HUDEP-2 (cell line): ENCODE measurements around the gene ZBTB20.
A peak's percentile ranks its signal among the peaks of the same experiment; 100 is the strongest.
"Not testable (repeated sequence)": the region's sequence is repeated elsewhere in the genome, so short reads cannot be mapped to it uniquely, and the experiment has no call there.

Experiments used
- DNase-seq, 76 experiments: peaks; one replicate each; lab custom pipeline; 2025; ENCODE audit not compliant: unreplicated experiment in 76 of 76; lab: John Stamatoyannopoulos, UW

Gene ZBTB20

DNA sequence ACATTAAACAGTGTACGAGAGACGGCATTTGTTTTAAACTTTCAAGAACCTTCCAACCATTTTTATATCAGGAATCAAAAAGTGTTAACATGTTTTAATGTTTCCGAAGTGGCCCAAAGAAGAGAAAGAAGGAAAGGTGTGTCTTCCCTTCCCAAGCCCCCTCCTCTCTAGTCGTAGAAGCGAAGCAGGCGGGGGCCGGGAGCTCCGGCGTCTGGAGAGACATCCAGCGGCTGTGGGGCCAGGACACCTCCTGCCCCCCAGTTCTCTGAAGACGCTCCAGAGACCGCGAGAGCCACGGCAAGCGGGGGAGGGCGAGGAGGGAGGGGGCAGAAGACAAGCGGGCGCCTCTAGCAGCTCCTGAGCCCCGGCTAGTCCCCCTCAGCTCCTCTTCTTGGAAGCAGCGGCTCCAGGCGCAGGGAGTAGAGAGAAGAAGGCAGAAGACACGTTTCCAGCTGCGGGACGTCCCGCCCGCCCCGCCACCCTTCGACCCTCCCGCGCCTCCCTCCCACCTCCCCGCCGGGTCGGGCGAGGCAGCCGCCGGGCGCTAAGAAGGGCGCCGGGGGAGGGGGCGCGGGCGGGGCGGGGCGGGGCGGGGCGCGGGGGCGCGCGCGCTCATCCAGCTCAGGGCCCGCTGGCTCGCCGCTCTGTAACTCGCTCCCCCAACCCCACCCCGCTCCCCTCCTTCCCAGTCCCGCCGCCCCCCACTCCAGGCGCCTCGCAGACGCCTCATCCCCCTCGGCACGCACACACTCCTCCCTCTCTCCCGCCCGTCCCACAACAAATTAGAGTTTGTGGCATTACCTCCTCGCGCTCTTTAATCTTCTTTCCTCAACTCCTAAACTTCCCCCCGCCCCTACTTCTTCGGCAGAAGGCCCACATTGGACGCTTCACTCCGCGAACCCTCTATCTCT lies at the start of gene ZBTB20:
Gene ZBTB20, minus strand, starts transcription at position 871 of the 911 bp plus-strand sequence.
- peak in 64 of 76 experiments; percentile 2 to 74 (median 47) for DNase-seq

DNA sequence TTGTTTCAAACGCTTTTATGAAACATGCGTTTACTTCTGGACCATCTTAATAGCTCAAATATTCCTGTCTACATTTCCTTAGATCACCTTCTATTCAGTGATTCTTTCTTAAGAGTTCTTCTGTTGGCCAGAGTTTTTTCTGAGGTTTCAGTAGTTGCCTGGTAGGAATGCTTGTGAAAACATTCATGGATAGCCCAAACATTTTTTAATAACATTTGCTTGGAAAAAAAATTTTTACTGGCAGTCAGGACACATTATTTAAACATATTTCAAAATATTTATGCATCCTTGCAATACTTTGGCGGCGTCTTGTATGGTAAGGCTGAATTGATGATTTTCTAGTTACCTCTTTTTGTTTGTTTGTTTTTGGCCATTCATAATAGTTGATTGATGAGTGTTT lies 47.4 kb upstream of the ZBTB20 start:
- DNase-seq: no peak

DNA sequence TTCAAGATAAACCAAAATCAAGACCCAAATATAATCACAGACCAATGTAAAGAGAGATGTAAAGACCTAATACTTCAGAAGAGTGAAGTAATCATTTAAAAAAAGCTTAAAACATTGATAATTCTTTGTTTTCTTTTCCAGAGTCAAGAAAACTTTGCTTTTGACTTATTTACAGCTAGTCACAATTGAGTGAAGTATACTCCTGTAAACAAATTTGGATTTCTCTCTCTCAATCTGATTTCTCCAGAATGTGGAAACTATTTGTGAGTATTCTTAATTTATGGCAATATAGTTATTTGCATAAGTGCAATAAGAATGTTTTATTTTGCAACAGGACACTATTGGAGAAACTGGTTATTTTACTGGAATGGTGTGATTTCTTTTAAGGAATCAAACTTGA lies 43.7 kb upstream of the ZBTB20 start:
- no peak for DNase-seq

DNA sequence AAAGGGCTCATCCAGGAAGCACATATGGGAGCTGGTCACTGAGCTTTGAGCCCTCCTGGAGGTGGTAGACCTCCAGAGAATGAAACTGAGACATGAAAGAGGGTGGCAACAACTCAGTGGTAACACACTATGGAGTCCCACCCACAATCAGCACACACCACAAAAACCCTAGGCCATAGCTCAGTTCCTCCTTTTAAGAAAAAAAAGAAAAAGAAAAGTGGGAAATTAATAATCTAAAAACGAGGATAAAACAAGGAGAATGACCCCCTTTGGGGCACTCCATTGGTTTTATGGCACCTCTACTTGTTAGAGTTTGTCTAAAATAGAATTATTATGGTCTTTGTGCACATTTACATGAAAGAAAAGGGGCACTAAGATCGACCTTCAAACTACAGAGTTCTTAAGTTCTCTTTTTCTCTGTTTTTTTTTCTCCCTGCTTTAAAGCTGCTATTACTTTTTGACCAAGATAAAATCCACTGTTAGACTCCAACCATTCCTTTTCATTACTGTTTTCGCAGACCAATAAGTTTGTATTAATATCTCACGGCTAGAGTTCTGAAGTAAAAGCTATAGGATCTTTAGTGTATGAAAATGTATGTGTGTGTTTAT lies 40.2 kb upstream of the ZBTB20 start:
- no peak for DNase-seq

DNA sequence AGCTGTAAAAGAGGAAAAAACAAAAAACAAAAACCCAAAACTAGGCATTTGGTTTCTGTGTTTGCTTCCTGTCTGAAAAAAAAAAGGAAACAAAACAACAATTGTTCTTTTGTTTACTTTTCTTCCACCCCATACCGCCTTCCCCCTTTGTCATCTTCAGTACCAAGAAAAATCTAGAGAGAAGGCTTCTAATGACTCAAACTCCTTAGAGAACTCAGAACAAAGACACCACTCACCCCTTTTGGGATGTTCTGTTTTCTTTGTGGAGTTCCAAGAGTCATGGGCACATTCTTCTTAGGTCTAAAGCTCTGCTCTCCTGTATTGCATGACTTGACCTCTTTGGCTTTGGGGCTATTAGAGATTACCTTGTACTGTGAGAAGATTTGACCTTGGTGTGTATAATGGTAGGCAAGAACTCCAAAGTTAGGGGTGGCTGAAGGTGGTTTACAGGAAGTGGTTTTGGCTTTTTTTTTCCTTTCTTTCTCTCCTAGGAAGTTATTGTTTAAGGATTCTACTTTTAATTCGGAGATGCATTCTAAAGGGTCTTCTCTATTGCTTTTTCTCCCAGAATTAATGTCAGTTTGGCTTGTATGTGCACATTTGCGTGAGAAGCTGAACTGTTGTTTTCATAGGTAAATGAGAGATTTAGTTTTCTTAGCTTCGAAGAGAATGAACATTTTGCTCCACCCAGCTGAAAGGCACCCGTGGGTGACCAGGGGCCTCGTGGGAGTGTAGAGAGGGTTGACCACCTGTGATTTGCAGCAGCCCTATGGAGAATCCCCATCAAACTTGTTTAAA lies 39.5 kb upstream of the ZBTB20 start:
- DNase-seq: no peak

DNA sequence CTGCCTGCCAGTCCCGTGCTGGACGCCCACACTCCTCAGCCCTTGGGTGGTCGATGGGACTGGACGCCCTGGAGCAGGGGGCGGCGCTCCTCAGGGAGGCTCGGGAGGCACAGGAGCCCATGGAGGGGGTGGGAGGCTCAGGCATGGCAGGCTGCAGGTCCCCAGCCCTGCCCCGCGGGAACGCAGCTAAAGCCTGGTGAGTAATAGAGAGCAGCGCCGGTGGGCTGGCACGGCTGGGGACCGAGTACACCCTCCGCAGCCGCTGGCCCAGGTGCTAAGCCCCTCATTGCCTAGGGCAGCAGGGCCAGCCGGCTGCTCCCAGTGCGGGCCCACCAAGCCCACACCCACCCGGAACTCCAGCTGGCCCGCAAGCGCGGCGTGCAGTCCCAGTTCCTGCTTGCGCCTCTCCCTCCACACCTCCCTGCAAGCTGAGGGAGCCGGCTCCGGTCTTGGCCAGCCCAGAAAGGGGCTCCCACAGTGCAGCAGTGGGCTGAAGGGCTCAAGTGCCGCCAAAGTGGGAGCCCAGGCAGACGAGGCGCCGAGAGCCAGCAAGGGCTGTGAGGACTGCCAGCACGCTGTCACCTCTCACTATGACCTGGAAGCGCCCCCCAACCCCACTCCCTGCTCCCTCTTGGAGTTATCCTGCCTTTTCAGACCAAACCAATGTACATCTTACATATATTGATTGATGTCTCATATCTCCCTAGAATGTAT lies 37.9 kb upstream of the ZBTB20 start:
- not testable (repeated sequence) for DNase-seq

DNA sequence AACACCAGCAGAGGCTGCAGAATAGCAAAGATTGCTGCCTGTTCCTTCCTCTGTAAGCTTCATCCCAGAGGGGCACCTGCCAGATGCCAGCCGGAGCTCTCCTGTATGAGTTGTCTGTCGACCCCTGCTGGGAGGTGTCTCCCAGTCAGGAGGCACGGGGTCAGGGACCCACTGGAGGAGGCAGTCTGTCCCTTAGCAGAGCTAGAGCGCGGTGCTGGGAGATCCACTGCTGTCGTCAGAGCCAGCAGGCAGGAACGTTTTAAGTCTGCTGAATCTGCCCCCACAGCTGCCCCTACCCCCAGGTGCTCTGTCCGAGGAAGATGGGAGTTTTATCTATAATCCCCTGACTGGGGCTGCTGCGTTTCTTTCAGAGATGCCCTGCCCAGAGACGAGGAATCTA lies 31.8 kb upstream of the ZBTB20 start:
- not testable (repeated sequence) for DNase-seq

DNA sequence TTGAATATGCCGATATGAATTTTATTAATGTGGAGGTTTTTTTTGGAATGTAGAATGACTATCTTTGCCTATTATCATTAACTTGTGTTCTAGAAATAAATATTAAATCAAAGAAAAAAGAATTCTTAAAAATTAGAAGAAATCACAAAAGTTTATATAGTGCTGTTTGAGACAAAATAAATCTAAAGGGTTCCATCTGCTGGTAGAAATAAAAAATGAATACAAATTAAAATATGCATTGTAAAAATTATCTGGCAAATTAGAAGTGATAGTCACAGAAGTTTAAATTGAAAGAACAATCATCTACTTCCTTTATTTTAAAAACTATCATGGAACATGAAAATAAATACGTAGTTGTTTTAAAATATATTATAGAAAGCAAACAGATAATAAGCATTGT lies 22.7 kb upstream of the ZBTB20 start:
- DNase-seq: no peak

DNA sequence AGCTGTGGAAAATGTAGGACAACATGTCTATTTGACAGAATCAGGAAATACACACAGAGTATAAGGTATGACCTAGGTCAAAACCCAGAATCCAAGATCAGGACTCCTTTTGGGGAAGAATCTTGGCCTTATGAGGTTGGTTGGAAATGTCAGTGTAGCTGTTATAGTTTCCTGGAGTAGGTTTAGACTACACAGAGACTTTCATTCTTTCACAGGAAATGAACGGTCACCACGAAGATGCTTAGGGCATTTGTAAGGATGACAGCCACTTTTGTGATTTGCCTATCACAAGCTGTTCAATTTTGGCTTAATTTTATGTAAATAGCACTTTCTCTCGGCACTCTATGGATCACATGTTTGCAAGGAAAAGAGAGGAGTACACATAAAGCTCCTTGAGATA lies 18.6 kb upstream of the ZBTB20 start:
- DNase-seq: no peak

DNA sequence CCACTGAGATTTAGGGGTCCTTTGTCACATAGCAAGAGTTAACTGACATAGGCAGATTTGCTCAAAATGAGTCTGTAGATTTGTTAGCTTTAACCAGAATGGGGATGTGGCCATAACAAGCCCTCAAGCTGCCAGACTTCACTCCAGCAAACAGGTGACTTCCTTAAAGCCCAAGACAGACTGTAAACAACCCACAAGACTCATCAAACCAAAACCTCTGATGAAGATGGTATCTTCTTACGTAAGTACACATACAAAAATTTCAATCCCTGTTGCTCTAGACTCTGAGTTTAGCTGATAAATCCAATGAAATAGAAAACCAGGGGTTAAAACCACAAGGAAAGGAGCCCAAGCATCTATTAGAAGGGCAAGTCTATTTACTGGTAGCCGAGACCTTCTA lies 18.2 kb upstream of the ZBTB20 start:
- no peak for DNase-seq

DNA sequence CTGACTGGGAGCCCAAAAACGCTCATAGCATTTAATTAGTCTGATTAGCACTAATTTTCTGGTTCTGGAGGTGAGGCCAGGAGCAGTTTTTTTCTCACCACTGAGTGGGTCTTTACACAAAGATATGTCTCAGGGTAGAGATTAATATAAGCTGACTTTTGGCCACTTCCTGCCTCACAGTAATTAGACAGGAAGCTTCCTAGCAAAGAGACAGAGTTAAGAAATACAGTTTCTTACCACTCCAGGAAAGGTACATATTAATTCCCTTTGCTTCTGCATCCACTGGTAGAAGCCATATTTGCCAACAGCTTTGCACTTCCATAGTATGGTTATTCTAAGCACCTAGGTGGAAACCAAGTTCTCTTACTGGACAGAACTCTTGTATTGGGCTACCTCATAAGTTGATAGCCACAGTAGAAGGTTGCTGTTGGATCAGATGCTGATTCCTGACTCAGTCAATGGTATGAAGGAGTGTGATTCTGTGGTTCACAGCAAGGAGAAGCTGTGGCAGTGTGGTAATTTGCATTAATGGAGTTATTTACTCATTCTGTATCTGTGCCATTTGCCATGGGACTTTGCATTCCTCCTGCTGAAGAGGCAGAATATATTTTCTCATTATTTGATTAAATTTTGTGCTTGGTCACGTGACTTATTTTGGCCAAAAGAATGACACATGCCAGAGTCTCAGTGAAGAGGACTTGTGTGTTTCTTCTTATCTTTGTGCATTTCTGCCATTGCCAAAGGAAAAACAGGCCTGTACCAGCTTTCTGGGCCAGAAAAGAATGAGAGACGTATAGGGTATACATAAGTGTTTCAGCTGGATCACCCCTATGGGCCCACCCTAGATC lies 17.5 kb upstream of the ZBTB20 start:
- no peak for DNase-seq

DNA sequence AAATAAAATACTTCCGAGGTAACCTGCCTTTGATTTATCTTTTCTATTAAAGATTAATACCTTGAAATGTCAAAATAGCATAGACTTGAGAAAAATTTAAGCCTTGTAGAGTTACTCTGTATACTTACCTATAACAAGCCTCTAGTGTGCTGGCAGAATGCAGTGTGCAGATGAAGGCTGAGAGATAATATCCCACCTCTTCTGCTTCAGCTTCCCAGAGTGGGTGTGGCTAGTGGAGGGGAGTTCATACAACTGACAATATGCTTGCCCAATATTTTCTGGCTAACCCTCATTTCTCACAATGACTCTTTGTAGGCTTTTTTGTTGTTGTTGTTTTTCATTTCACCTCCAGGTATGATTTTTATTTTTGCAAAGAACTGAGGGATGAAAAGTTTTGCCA lies 15.7 kb upstream of the ZBTB20 start:
- peak in 10 of 76 experiments; percentile 1 to 18 (median 4) for DNase-seq

DNA sequence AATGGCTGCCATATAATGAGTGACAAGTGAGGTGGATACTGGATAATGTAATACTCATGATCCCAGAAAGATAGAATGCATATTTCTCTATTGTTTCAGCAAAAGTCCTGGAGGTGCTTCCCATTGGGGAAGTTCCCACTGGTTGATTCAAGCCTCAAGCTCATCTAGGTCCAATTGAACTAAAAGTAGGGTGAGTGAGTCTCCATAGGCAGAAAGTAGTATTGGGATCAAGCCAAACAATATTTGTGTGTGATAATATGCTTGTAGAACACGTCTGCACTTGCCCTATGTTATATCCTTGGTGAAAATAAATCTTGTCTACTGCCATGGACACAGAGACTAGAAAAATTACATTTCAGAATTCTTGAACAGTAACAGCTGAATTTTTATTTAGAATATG lies 14.8 kb upstream of the ZBTB20 start:
- DNase-seq: peak in 1 of 76 experiments; percentile 1

DNA sequence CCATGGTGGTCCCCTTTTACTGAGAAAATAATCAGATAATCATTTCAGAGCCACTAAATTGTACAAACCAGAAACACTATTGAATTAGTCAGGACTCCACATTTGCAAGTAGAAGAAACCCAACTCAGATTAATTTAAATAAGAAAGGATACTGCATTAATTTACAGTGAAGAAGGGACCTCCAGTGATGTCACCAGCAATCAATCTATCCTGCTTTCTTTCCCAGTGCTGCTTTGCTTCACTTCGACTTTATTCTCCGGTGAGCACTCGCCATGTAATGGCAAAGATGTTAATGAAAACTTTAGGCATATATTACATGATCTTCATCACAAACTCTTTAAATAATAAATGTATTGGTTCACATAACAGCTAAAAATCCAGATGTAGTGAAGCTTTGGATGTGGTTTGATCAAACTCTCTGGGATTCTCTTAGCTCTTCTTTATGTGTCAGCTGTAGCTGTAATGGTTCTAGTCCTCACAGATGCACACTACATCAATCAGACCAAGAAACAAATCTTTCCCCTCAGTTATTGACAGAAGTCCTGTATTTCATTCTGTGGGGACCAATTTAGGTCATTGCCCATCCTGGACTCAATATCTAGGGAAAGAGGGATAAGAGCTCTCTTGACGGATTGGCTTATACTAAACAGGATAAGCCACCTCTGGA lies 14.2 kb upstream of the ZBTB20 start:
- no peak for DNase-seq

DNA sequence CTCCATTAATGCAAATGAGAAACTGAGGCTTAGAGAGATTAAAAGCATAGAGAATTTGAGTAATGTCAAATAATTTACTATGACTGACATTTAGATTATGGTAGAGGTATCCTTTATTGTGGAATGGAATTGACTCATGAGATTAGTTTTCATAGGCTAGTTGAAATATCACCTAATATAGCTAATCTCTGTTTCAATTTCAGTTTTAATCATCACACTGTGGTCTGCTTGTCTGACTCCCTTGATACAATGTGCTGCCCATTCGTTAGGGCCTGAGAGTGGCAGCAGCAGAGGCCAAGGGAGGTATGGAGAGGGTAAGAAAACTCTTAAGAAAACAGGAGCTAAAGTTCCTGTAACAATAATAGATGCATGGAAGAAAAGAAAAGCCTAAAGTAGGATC lies 13.2 kb upstream of the ZBTB20 start:
- DNase-seq: no peak

DNA sequence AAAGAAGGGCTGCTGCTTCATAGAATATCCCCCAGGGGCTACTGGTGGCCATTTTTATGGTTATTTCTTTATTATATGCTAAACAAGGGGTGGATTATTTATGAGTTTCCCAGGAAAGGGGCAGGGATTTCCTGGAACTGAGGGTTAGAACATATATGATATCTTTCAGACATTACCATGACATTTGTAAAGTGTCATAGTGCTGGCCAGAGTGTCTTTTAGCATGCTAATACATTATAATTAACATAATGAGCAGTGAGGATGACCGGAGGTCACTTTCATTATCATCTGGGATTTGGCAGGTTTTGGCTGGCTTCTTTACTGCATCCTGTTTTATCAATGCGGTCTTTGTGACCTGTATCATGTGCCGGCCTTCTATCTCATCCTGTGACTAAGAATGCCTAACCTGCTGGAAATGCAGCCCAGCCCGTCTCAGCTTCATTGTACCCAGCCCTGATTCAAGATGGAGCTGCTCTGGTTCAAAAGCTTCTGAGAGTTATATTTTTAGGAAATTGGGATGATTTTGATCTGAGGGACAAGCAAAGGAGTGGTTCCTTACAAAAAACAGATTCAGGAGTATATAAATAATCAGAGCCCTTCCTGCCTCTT lies 9.1 kb upstream of the ZBTB20 start:
- DNase-seq: no peak

DNA sequence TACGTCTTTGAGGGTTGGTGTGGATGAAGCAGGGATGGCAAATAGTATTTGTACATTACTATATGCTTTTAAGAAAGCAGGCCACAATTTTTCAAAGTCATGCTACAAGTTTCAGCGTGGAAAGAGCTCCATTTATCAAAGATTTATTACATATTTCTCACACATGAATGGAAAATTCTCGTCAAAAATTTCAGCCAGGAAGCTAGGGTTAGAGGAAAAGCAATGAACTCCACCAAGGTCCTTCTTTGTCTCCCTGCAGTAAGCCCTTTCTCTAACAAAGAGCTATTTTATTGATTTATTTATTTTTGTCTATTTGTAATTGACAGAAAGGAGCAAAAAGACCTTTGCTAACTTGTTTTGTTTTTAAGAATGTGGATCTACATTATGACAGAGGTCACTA lies 7.5 kb upstream of the ZBTB20 start:
- no peak for DNase-seq

DNA sequence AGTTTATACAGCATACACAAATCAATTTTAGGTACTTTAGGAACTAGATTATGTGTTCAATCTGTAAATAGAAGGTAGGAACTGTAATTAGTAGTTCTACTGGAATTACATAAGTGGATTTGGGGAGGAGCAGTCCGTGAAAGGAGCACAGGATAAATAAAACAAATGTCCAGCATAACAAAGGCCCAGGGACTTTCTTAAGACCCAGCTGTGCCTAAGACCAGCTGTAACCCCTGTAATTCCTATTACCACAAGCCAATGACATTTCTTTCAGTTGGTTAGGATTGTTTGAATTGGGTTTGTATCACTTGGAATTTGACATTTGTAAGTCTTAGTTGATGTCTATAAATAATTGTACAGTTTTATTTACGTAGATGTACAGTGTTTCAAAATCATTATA lies 4.8 kb upstream of the ZBTB20 start:
- DNase-seq: no peak
